GM12878 (cell line): Measurements from ENCODE around the gene SLC4A3. TPM values are rescaled to one million over a fixed set of nuclear protein-coding genes. Genes with fewer than 3 reads are reported as not detected.

Source experiments
- ATAC-seq: fragments of 200-7000 bp; cut with Tn5 transposase; 3 replicates; pipeline ENCODE4 v1.9.1; 2020; ENCODE audit warnings: mild to moderate bottlenecking, moderate library complexity
- BruUV-seq: library from RNA; stranded (reverse); fragments of 400-500 nt; replicated peaks from 2 replicates; lab custom pipeline; 2021; lab: Mats Ljungman, UMichigan
- CTCF ChIA-PET: fragments of 300-600 bp; sonication (Branson Sonifier 250); formaldehyde crosslinking; extraction: SDS; loops from one replicate; lab custom pipeline; 2021; ENCODE audit warnings: inconsistent platforms; lab: Yijun Ruan, JAX
- POLR2A ChIA-PET: fragments of 350-600 bp; formaldehyde crosslinking; extraction: SDS; loops from one replicate; lab custom pipeline; 2021; ENCODE audit warnings: inconsistent platforms; lab: Charles Lee
- RAD21 ChIA-PET: fragments of 300-600 bp; sonication (Branson Sonifier 250); formaldehyde crosslinking; loops from one replicate; lab custom pipeline; 2023; ENCODE audit warnings: antibody characterized with exemption; ENCODE audit not compliant: unreplicated experiment; lab: Charles Lee
- SMC1A ChIA-PET: fragments of 300-600 bp; sonication (Branson Sonifier 250); formaldehyde crosslinking; loops from one replicate; lab custom pipeline; 2023; ENCODE audit not compliant: unreplicated experiment, uncharacterized antibody; lab: Charles Lee
- DNase-seq: peaks from one replicate; pipeline ENCODE4 v3.0.0-alpha.2; 2011; ENCODE audit warnings: low read depth, low spot score
- FAIRE-seq: peaks from 3 replicates; lab custom pipeline; 2011; peaks lifted over from hg19 to GRCh38; lab: Jason Lieb, UNC
- H2AFZ ChIP-seq: 2 replicates; pipeline ENCODE4 v1.6.0; 2011; ENCODE audit warnings: low read depth, low read length, control low read depth; ENCODE audit not compliant: control insufficient read depth
- H3K27ac ChIP-seq: 2 replicates; pipeline ENCODE4 v1.5.1; 2011; ENCODE audit warnings: control low read depth; ENCODE audit not compliant: control insufficient read depth, insufficient read depth
- H3K27me3 ChIP-seq, 2 experiments: replicated peaks in 1 of 2; 2 replicates each; pipeline versions ENCODE4 v1.6.0 to v1.6.1; 2011; ENCODE audit warnings: low read length in 1 of 2; ENCODE audit not compliant: control insufficient read depth in 2 of 2, insufficient read depth in 2 of 2
- H3K36me3 ChIP-seq, 2 experiments: 2 replicates each; pipeline ENCODE4 v1.5.1; 2011; ENCODE audit warnings: low read length in 1 of 2; ENCODE audit not compliant: control insufficient read depth in 2 of 2, insufficient read depth in 2 of 2
- H3K4me1 ChIP-seq: 2 replicates; pipeline ENCODE4 v1.6.1; 2011; ENCODE audit warnings: mild to moderate bottlenecking, low read length, moderate library complexity, mixed read lengths; ENCODE audit not compliant: control insufficient read depth, insufficient read depth
- H3K4me2 ChIP-seq: 2 replicates; pipeline ENCODE4 v1.6.0; 2011; ENCODE audit warnings: control low read depth; ENCODE audit not compliant: control insufficient read depth, insufficient read depth
- H3K4me3 ChIP-seq: fragments of 200-600 bp; sonication (generic); 2 replicates; pipeline ENCODE4 v1.5.1; 2016
- H3K79me2 ChIP-seq: 2 replicates; pipeline ENCODE4 v1.6.0; 2011; ENCODE audit warnings: low read length; ENCODE audit not compliant: control insufficient read depth, insufficient read depth
- H3K9ac ChIP-seq: 2 replicates; pipeline ENCODE4 v1.8.0; 2011; ENCODE audit warnings: low read length, control low read depth, mixed read lengths; ENCODE audit not compliant: control insufficient read depth, insufficient read depth
- H3K9me3 ChIP-seq: replicated peaks from 3 replicates; pipeline ENCODE4 v1.5.1; 2011; ENCODE audit warnings: mild to moderate bottlenecking, low read length; ENCODE audit not compliant: control insufficient read depth, insufficient read depth
- H4K20me1 ChIP-seq: 2 replicates; pipeline ENCODE4 v1.6.0; 2011; ENCODE audit not compliant: control insufficient read depth, insufficient read depth
- BACH1 ChIP-seq: fragments of 450-650 bp; IDR thresholded peaks from 2 replicates; pipeline ENCODE4 v1.6.1; 2017; ENCODE audit warnings: mild to moderate bottlenecking, borderline replicate concordance
- BCL11A ChIP-seq: IDR thresholded peaks from 2 replicates; pipeline ENCODE4 v1.6.1; 2011; ENCODE audit warnings: low read depth, low read length
- CBFB ChIP-seq: IDR thresholded peaks from 2 replicates; pipeline ENCODE4 v1.6.1; 2016; ENCODE audit warnings: antibody characterized with exemption, low read depth
- EGR1 ChIP-seq, 2 experiments: IDR thresholded peaks; 1 replicate in 1 of 2; 2 replicates in 1 of 2; pipeline ENCODE4 v1.6.1; 2011 to 2012; ENCODE audit warnings: low read depth in 2 of 2, low read length in 2 of 2, borderline replicate concordance in 1 of 2, mild to moderate bottlenecking in 1 of 2, moderate library complexity in 1 of 2
- ESRRA ChIP-seq: IDR thresholded peaks from 2 replicates; pipeline ENCODE4 v1.6.1; 2012; ENCODE audit warnings: mild to moderate bottlenecking, low read length, improper control_type of control experiment
- HDGF ChIP-seq: fragments of 450-650 bp; IDR thresholded peaks from 2 replicates; pipeline ENCODE4 v1.6.1; 2016; ENCODE audit warnings: antibody characterized with exemption
- MYC ChIP-seq: IDR thresholded peaks from 2 replicates; pipeline ENCODE4 v1.6.1; 2011; ENCODE audit warnings: mild to moderate bottlenecking, low read length, moderate library complexity, inconsistent platforms; ENCODE audit not compliant: insufficient read depth, insufficient replicate concordance, insufficient read length, severe bottlenecking
- NR2C2 ChIP-seq: IDR thresholded peaks from 2 replicates; pipeline ENCODE4 v1.6.1; 2011; ENCODE audit warnings: borderline replicate concordance, low read depth; ENCODE audit not compliant: control insufficient read depth, insufficient read length
- NR2F1 ChIP-seq: fragments of 450-650 bp; conservative IDR thresholded peaks from 2 replicates; pipeline ENCODE4 v1.6.1; 2017; ENCODE audit warnings: mild to moderate bottlenecking
- SPI1 ChIP-seq: IDR thresholded peaks from 2 replicates; pipeline ENCODE4 v1.6.1; 2011; ENCODE audit warnings: low read depth, mild to moderate bottlenecking, low read length, moderate library complexity, borderline replicate concordance; ENCODE audit not compliant: insufficient read depth
- SREBF2 ChIP-seq: IDR thresholded peaks from 2 replicates; pipeline ENCODE4 v1.6.1; 2012; ENCODE audit warnings: mild to moderate bottlenecking, low read length
- TARDBP ChIP-seq: IDR thresholded peaks from 2 replicates; pipeline ENCODE4 v1.6.1; 2016; ENCODE audit warnings: borderline replicate concordance
- WGBS: methylation state at CpG from one replicate; pipeline ENCODE4 v1.1.6; 2016; ENCODE audit warnings: low lambda C conversion rate; ENCODE audit not compliant: insufficient replicate concordance, insufficient coverage; ENCODE audit errors: missing lambda C conversion rate; 5-methylcytosine and 5-hydroxymethylcytosine counted together
- in situ Hi-C: fragments of 300-500 bp; cut with MboI; formaldehyde crosslinking; loops from 9 replicates; pipeline ENCODE4 v1.14.3; 2018; ENCODE audit warnings: mixed read lengths
- intact Hi-C: fragments of 100-400 bp; cut with micrococcal nuclease; formaldehyde crosslinking; loops from one replicate; pipeline ENCODE4 v1.14.2; 2022; ENCODE audit not compliant: unreplicated experiment
- polyA plus RNA-seq, 11 experiments: library from polyadenylated mRNA; depleted of rRNA in 4 of 11; unstranded in 6 of 11; stranded (reverse) in 5 of 11; fragments of >200 nt; fragmentation: Nextera tagmentation in 4 of 11; fragmentation: Illumina TruSeq in 1 of 11; extraction: Ambion mirVana in 4 of 11; extraction: Trizol in 1 of 11; gene quantifications; 1 replicate in 1 of 11; 2 replicates in 10 of 11; pipeline versions ENCODE4 v1.2.1 to v1.2.3, GENCODE V29; 2011 to 2016; ENCODE audit warnings: inconsistent platforms in 2 of 11, missing spikeins in 2 of 11, low read depth in 1 of 11
- total RNA-seq, 4 experiments: library from RNA; depleted of rRNA in 3 of 4; stranded (reverse); fragments of >200 nt in 3 of 4; fragmentation: Illumina TruSeq in 1 of 4; extraction: Trizol in 1 of 4; gene quantifications; 2 replicates each; pipeline versions ENCODE4 v1.2.1 to v1.2.3, GENCODE V29; 2013 to 2021
- TF ChIP-seq, protein P1 (sequence below): IDR thresholded peaks from 2 replicates; pipeline ENCODE4 v1.6.1; 2011; ENCODE audit warnings: borderline replicate concordance, low read depth, mild to moderate bottlenecking, moderate library complexity, low read length; ENCODE audit not compliant: insufficient read depth, poor library complexity, severe bottlenecking
- TF ChIP-seq, protein P2 (sequence below): fragments of 450-650 bp; IDR thresholded peaks from 2 replicates; pipeline ENCODE4 v1.6.1; 2016; ENCODE audit warnings: mild to moderate bottlenecking
- TF ChIP-seq, protein P3 (sequence below): fragments of 450-650 bp; IDR thresholded peaks from 2 replicates; pipeline ENCODE4 v1.6.1; 2018; ENCODE audit warnings: borderline replicate concordance, mild to moderate bottlenecking; ENCODE audit not compliant: partially characterized antibody
- TF ChIP-seq, protein P4 (sequence below): IDR thresholded peaks from 2 replicates; pipeline ENCODE4 v1.6.1; 2011; ENCODE audit warnings: mild to moderate bottlenecking, low read depth, low read length, moderate library complexity; ENCODE audit not compliant: insufficient replicate concordance

SLC4A3 gene
- total and polyA plus RNA-seq, 10 of the 15 experiments (the other 5 are each of a cell fraction or from before 2014, with no cell fraction given) = 0.05 to 0.08 TPM; not detected in 8

DNA sequence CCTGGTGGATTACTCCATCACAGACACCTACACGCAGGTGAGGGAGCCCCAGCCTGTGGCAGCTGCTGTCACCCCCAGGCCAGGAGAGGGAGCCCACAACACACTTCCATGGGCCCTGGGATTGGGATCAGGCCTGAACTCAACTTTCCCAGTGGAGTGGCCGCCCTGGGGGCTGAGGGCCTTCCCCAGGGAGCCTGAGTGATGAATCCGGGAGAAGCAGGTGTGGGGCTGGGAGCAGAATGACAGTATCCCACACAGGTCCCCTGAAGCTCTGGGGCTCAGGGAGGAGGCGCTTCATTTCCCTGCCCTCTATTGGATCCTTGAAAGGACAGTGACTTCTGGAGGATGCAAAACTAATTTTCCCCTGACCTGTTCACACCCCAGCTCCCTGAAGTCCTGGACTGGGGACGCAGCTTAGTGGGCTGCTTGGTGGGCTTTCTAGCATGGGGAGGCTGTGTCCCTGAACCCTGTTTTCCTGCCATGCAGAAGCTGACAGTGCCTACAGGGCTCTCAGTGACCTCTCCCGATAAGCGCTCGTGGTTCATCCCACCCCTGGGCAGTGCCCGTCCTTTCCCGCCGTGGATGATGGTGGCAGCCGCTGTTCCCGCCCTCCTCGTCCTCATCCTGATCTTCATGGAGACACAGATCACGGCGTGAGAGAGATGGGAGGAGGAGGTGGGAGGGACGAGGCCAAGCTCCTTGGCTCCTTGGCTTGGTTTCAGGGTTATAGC is 11.0 kb downstream of the SLC4A3 start:
- H3K4me3 ChIP-seq = no peak overlapping the region
- no peak overlapping the region for H2AFZ ChIP-seq
- 37% methylated on average over 17 of the region's 17 CpGs for whole genome bisulfite sequencing
- H3K4me1 ChIP-seq = peaks cover 13% of the 10 kb centered on the region
- no peaks in the 10 kb centered on the region for H3K9me3 ChIP-seq
- ATAC-seq (no peak), DNase-seq (no peak), FAIRE-seq (no peak)
- ChIA-PET POLR2A (interaction anchor here (0.5 kb wide), 1 partner anchor 150 kb away, joined by 3 read pairs; no protein-coding TSS in a partner anchor), CTCF (interaction anchor here (0.8 to 6.0 kb wide), 3 partner anchors 50 to 96 kb away, joined by 4 to 68 read pairs (median 5); partner anchors contain the start of genes CHPF and TMEM198), RAD21 (no interaction called here), SMC1A (no interaction called here)
- no TSS peak for BruUV-seq
- TF ChIP-seq, protein P1, sequence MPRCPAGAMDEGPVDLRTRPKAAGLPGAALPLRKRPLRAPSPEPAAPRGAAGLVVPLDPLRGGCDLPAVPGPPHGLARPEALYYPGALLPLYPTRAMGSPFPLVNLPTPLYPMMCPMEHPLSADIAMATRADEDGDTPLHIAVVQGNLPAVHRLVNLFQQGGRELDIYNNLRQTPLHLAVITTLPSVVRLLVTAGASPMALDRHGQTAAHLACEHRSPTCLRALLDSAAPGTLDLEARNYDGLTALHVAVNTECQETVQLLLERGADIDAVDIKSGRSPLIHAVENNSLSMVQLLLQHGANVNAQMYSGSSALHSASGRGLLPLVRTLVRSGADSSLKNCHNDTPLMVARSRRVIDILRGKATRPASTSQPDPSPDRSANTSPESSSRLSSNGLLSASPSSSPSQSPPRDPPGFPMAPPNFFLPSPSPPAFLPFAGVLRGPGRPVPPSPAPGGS = no peak
- no peak for TF ChIP-seq BACH1
- no peak for TF ChIP-seq ESRRA
- no peak for TF ChIP-seq NR2C2
- no peak for TF ChIP-seq NR2F1
- no peak for TF ChIP-seq MYC
- no peak for TF ChIP-seq SPI1
- no peak for TF ChIP-seq SREBF2
- TF ChIP-seq TARDBP = no peak
- TF ChIP-seq, protein P2, sequence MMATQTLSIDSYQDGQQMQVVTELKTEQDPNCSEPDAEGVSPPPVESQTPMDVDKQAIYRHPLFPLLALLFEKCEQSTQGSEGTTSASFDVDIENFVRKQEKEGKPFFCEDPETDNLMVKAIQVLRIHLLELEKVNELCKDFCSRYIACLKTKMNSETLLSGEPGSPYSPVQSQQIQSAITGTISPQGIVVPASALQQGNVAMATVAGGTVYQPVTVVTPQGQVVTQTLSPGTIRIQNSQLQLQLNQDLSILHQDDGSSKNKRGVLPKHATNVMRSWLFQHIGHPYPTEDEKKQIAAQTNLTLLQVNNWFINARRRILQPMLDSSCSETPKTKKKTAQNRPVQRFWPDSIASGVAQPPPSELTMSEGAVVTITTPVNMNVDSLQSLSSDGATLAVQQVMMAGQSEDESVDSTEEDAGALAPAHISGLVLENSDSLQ = no peak
- TF ChIP-seq HDGF = no peak
- no peak for TF ChIP-seq EGR1 (IDR thresholded peaks at IDR 0.05; ENCODE audit: borderline replicate concordance in 1 of 2, low read depth in 2 of 2, low read length in 2 of 2)
- TF ChIP-seq BCL11A = no peak
- TF ChIP-seq, protein P3, sequence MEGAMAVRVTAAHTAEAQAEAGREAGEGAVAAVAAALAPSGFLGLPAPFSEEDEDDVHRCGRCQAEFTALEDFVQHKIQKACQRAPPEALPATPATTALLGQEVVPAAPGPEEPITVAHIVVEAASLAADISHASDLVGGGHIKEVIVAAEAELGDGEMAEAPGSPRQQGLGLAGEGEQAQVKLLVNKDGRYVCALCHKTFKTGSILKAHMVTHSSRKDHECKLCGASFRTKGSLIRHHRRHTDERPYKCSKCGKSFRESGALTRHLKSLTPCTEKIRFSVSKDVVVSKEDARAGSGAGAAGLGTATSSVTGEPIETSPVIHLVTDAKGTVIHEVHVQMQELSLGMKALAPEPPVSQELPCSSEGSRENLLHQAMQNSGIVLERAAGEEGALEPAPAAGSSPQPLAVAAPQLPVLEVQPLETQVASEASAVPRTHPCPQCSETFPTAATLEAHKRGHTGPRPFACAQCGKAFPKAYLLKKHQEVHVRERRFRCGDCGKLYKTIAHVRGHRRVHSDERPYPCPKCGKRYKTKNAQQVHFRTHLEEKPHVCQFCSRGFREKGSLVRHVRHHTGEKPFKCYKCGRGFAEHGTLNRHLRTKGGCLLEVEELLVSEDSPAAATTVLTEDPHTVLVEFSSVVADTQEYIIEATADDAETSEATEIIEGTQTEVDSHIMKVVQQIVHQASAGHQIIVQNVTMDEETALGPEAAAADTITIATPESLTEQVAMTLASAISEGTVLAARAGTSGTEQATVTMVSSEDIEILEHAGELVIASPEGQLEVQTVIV = no peak
- no peak for TF ChIP-seq CBFB
- TF ChIP-seq, protein P4, sequence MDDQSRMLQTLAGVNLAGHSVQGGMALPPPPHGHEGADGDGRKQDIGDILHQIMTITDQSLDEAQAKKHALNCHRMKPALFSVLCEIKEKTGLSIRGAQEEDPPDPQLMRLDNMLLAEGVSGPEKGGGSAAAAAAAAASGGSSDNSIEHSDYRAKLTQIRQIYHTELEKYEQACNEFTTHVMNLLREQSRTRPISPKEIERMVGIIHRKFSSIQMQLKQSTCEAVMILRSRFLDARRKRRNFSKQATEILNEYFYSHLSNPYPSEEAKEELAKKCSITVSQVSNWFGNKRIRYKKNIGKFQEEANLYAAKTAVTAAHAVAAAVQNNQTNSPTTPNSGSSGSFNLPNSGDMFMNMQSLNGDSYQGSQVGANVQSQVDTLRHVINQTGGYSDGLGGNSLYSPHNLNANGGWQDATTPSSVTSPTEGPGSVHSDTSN = no peak
- no peaks in the 10 kb centered on the region for H3K36me3 ChIP-seq
- no peaks in the 10 kb centered on the region for H4K20me1 ChIP-seq
- no peaks in the 10 kb centered on the region for H3K27me3 ChIP-seq
- no peaks in the 10 kb centered on the region for H3K79me2 ChIP-seq
- no peak overlapping the region for H3K27ac ChIP-seq
- in situ Hi-C loops = no loop called here
- intact Hi-C loops = loop anchor here (10.0 kb wide), 1 partner anchor 164 kb away; no protein-coding TSS in a partner anchor
- no peak overlapping the region for H3K4me2 ChIP-seq
- H3K9ac ChIP-seq = no peak overlapping the region
